Measurements from ENCODE around the gene KCNJ10.

KCNJ10 gene

GRCh38 chr1:160080381-160081100, 10.6 kb upstream of the KCNJ10 start:
- Mint-ChIP-seq H3K4me3 (no peak overlapping the region), H3K27ac (no peak overlapping the region), H3K9me3 (no peaks in the 10 kb centered on the region), H3K4me1 (peaks cover 16% of the 10 kb centered on the region), H3K36me3 (no peaks in the 10 kb centered on the region)
- ATAC-seq: no peak
- DNase-seq (ENCODE audit: low spot score in 2 of 2): no peak

- Mint-ChIP-seq H3K4me3 (no peak overlapping the region), H3K27ac (no peak overlapping the region), H3K9me3 (no peaks in the 10 kb centered on the region), H3K36me3 (no peaks in the 10 kb centered on the region), H3K4me1 (peaks cover 14% of the 10 kb centered on the region)
- ATAC-seq: no peak
- DNase-seq (ENCODE audit: low spot score in 2 of 2): no peak
Observed at GRCh38 chr1:160079448-160079847, 9.5 kb upstream of the KCNJ10 start.

GRCh38 chr1:160078512-160079195, 8.7 kb upstream of the KCNJ10 start:
- DNase-seq (ENCODE audit: low spot score in 2 of 2) (peak; percentile 39 to 85), ATAC-seq (peak; percentile 90)
- Mint-ChIP-seq H3K36me3 (no peaks in the 10 kb centered on the region), H3K27ac (no peak overlapping the region), H3K4me3 (no peak overlapping the region), H3K4me1 (peaks cover 9% of the 10 kb centered on the region), H3K9me3 (no peaks in the 10 kb centered on the region)

- DNase-seq (ENCODE audit: low spot score in 2 of 2) (no peak), ATAC-seq (no peak)
- Mint-ChIP-seq H3K27ac (no peak overlapping the region), H3K9me3 (no peaks in the 10 kb centered on the region), H3K4me3 (no peak overlapping the region), H3K36me3 (no peaks in the 10 kb centered on the region), H3K4me1 (peaks cover 9% of the 10 kb centered on the region)
Observed at GRCh38 chr1:160077486-160077885, 7.5 kb upstream of the KCNJ10 start.

GRCh38 chr1:160076295-160076694, 6.3 kb upstream of the KCNJ10 start:
- no peaks in the 10 kb centered on the region for H3K36me3 Mint-ChIP-seq
- ATAC-seq (no peak), DNase-seq (ENCODE audit: low spot score in 2 of 2) (no peak)
- H3K4me3 Mint-ChIP-seq: no peak overlapping the region
- H3K27ac Mint-ChIP-seq: no peak overlapping the region
- H3K4me1 Mint-ChIP-seq: peaks cover 14% of the 10 kb centered on the region
- H3K9me3 Mint-ChIP-seq: no peaks in the 10 kb centered on the region

- Mint-ChIP-seq H3K9me3 (no peaks in the 10 kb centered on the region), H3K4me1 (peaks cover 13% of the 10 kb centered on the region), H3K4me3 (no peak overlapping the region), H3K36me3 (no peaks in the 10 kb centered on the region), H3K27ac (no peak overlapping the region)
- DNase-seq (ENCODE audit: low spot score in 2 of 2): no peak
- no peak for ATAC-seq
Observed at GRCh38 chr1:160075836-160076235, 5.9 kb upstream of the KCNJ10 start.

- Mint-ChIP-seq H3K36me3 (no peaks in the 10 kb centered on the region), H3K9me3 (no peaks in the 10 kb centered on the region), H3K4me3 (no peak overlapping the region), H3K27ac (no peak overlapping the region), H3K4me1 (peaks cover 19% of the 10 kb centered on the region)
- DNase-seq (ENCODE audit: low spot score in 2 of 2) (no peak), ATAC-seq (no peak)
Observed at GRCh38 chr1:160074865-160075264, 4.9 kb upstream of the KCNJ10 start.

- DNase-seq (ENCODE audit: low spot score in 2 of 2) (no peak), ATAC-seq (no peak)
- H3K9me3 Mint-ChIP-seq: no peaks in the 10 kb centered on the region
- H3K27ac Mint-ChIP-seq: no peak overlapping the region
- H3K4me3 Mint-ChIP-seq: no peak overlapping the region
- H3K36me3 Mint-ChIP-seq: no peaks in the 10 kb centered on the region
- H3K4me1 Mint-ChIP-seq: peaks cover 25% of the 10 kb centered on the region
Observed at GRCh38 chr1:160071289-160071688, 1.3 kb upstream of the KCNJ10 start.

- Mint-ChIP-seq H3K4me1 (peaks cover 25% of the 10 kb centered on the region), H3K36me3 (no peaks in the 10 kb centered on the region), H3K27ac (no peak overlapping the region)
Observed at GRCh38 chr1:160070243-160071163, 543 bp upstream of the KCNJ10 start.

GRCh38 chr1:160068225-160068624, 1.7 kb downstream of the KCNJ10 start:
- no peak for DNase-seq (ENCODE audit: low spot score in 2 of 2)
- no peaks in the 10 kb centered on the region for H3K36me3 Mint-ChIP-seq
- no peak for ATAC-seq
- H3K27ac Mint-ChIP-seq: no peak overlapping the region
- no peaks in the 10 kb centered on the region for H3K9me3 Mint-ChIP-seq
- H3K4me3 Mint-ChIP-seq: no peak overlapping the region
- H3K4me1 Mint-ChIP-seq: peaks cover 25% of the 10 kb centered on the region

More at GRCh38 chr1:160070243-160071163, 543 bp upstream of the KCNJ10 start:
- peak; percentile 21 to 71 for DNase-seq (ENCODE audit: low spot score in 2 of 2)
- peak; percentile 80 for ATAC-seq
- no peaks in the 10 kb centered on the region for H3K9me3 Mint-ChIP-seq
- peak overlapping the region; percentile 74 for H3K4me3 Mint-ChIP-seq

- no peak overlapping the region for H3K27ac Mint-ChIP-seq
- H3K4me3 Mint-ChIP-seq: no peak overlapping the region
- peaks cover 25% of the 10 kb centered on the region for H3K4me1 Mint-ChIP-seq
- no peak for DNase-seq (ENCODE audit: low spot score in 2 of 2)
- no peak for ATAC-seq
- H3K36me3 Mint-ChIP-seq: no peaks in the 10 kb centered on the region
- H3K9me3 Mint-ChIP-seq: no peaks in the 10 kb centered on the region
Observed at GRCh38 chr1:160066829-160067745, 2.9 kb downstream of the KCNJ10 start.

- H3K4me3 Mint-ChIP-seq: no peak overlapping the region
- H3K4me1 Mint-ChIP-seq: peaks cover 4% of the 10 kb centered on the region
- no peaks in the 10 kb centered on the region for H3K9me3 Mint-ChIP-seq
- no peaks in the 10 kb centered on the region for H3K36me3 Mint-ChIP-seq
- ATAC-seq: no peak
- no peak overlapping the region for H3K27ac Mint-ChIP-seq
- DNase-seq (ENCODE audit: low spot score in 2 of 2): no peak
Observed at GRCh38 chr1:160064746-160065145, 5.2 kb downstream of the KCNJ10 start.

GRCh38 chr1:160064164-160064563, 5.8 kb downstream of the KCNJ10 start:
- no peak overlapping the region for H3K27ac Mint-ChIP-seq
- no peaks in the 10 kb centered on the region for H3K36me3 Mint-ChIP-seq
- DNase-seq (ENCODE audit: low spot score in 2 of 2): no peak
- no peak for ATAC-seq
- H3K9me3 Mint-ChIP-seq: no peaks in the 10 kb centered on the region
- H3K4me1 Mint-ChIP-seq: no peaks in the 10 kb centered on the region
- no peak overlapping the region for H3K4me3 Mint-ChIP-seq

- H3K4me3 Mint-ChIP-seq: no peak overlapping the region
Observed at GRCh38 chr1:160063176-160063575, 6.8 kb downstream of the KCNJ10 start.

GRCh38 chr1:160062230-160062532, 7.8 kb downstream of the KCNJ10 start:
- Mint-ChIP-seq H3K27ac (no peak overlapping the region), H3K36me3 (no peaks in the 10 kb centered on the region), H3K9me3 (no peaks in the 10 kb centered on the region), H3K4me1 (no peaks in the 10 kb centered on the region), H3K4me3 (no peak overlapping the region)
- DNase-seq (ENCODE audit: low spot score in 2 of 2) (no peak), ATAC-seq (no peak)

More at GRCh38 chr1:160063176-160063575, 6.8 kb downstream of the KCNJ10 start:
- Mint-ChIP-seq H3K27ac (no peak overlapping the region), H3K36me3 (no peaks in the 10 kb centered on the region), H3K9me3 (no peaks in the 10 kb centered on the region), H3K4me1 (no peaks in the 10 kb centered on the region)
- ATAC-seq: no peak
- no peak for DNase-seq (ENCODE audit: low spot score in 2 of 2)

Measured in stimulated activated effector memory CD8-positive, alpha-beta T cell treated with anti-CD3 and anti-CD28 coated beads, Interleukin-12 subunit alpha, Interleukin-12 subunit beta, amount 100 ng/mL, for 72 hours (primary cell).